HG03159 (cell line): ENCODE results near the gene MYO15B.

Experiments used
- ATAC-seq: cut with Tn5 transposase; IDR thresholded peaks from one replicate; pipeline ENCODE4 v1.9.1; 2021; ENCODE audit warnings: mild to moderate bottlenecking, moderate library complexity; ENCODE audit not compliant: unreplicated experiment

Gene MYO15B

GRCh38 chr17:75558666-75559530 is 28.7 kb upstream of the MYO15B start:
- no peak for ATAC-seq

- ATAC-seq: no peak
Observed at GRCh38 chr17:75559958-75560533, 27.6 kb upstream of the MYO15B start.

- ATAC-seq: no peak
Observed at GRCh38 chr17:75561927-75562603, 25.5 kb upstream of the MYO15B start.

- ATAC-seq: no peak
Observed at GRCh38 chr17:75563063-75563758, 24.4 kb upstream of the MYO15B start.

- no peak for ATAC-seq
Observed at GRCh38 chr17:75564195-75564594, 23.4 kb upstream of the MYO15B start.

GRCh38 chr17:75565066-75565465 is 22.5 kb upstream of the MYO15B start:
- ATAC-seq: no peak

- no peak for ATAC-seq
Observed at GRCh38 chr17:75565618-75566017, 22.0 kb upstream of the MYO15B start.

GRCh38 chr17:75566416-75566815 is 21.2 kb upstream of the MYO15B start:
- ATAC-seq: no peak

- no peak for ATAC-seq
Observed at GRCh38 chr17:75566834-75567233, 20.8 kb upstream of the MYO15B start.

- ATAC-seq: no peak
Observed at GRCh38 chr17:75568412-75569255, 19.0 kb upstream of the MYO15B start.

GRCh38 chr17:75570034-75570676 is 17.4 kb upstream of the MYO15B start:
- ATAC-seq: no peak

GRCh38 chr17:75570772-75571171 is 16.8 kb upstream of the MYO15B start:
- no peak for ATAC-seq

- ATAC-seq: no peak
Observed at GRCh38 chr17:75571197-75571884, 16.3 kb upstream of the MYO15B start.

- ATAC-seq: no peak
Observed at GRCh38 chr17:75571885-75572215, 15.8 kb upstream of the MYO15B start.

GRCh38 chr17:75572713-75573539 is 14.7 kb upstream of the MYO15B start:
- ATAC-seq: no peak

GRCh38 chr17:75573540-75573957 is 14.1 kb upstream of the MYO15B start:
- ATAC-seq: no peak

GRCh38 chr17:75573994-75574393 is 13.6 kb upstream of the MYO15B start:
- no peak for ATAC-seq

- ATAC-seq: no peak
Observed at GRCh38 chr17:75574404-75575036, 13.1 kb upstream of the MYO15B start.
